Renal pelvis (tissue), 4 donors: ENCODE data around the gene IL17RC. TPM values are rescaled to one million over a fixed set of nuclear protein-coding genes. Genes with fewer than 3 reads are reported as not detected.

ENCODE experiments used
- DNase-seq: peaks from one replicate; pipeline ENCODE4 v3.0.0-alpha.2; 2013
- polyA plus RNA-seq, 3 donors: library from polyadenylated mRNA; unstranded; fragments of 120-200 nt; gene quantifications; one replicate each; pipeline ENCODE4 v1.2.1, GENCODE V29; 2013; ENCODE audit not compliant: insufficient read length in 3 of 3

The IL17RC gene
- polyA plus RNA-seq, 3 donors: 32.8 to 44.8 (median 39.9) TPM

GRCh38 chr3:9942934-9943690, 26.2 kb downstream of the IL17RC start:
- no peak for DNase-seq

- no peak for DNase-seq
Measured at GRCh38 chr3:9944271-9944670, 27.4 kb downstream of the IL17RC start.

DNA sequence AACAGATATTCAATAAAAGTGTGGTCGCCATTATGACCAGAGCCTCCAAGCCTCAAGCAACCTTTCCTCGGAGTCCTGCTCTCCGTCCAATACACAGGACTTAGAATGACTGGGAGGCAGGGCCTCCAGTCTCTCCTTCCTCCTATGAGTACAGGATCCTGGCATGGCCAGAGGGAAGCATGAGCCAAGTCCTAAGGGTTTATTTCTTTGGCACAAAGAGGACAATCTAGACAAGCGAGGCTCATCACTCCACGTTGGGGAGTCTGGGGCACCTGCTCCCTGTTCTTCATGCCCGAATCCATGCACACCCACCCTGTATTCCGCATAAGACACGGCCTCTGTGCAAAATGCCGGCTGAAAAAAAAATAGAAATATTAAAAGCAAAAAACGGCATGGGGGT, 28.5 kb downstream of the IL17RC start:
- DNase-seq: no peak

DNA sequence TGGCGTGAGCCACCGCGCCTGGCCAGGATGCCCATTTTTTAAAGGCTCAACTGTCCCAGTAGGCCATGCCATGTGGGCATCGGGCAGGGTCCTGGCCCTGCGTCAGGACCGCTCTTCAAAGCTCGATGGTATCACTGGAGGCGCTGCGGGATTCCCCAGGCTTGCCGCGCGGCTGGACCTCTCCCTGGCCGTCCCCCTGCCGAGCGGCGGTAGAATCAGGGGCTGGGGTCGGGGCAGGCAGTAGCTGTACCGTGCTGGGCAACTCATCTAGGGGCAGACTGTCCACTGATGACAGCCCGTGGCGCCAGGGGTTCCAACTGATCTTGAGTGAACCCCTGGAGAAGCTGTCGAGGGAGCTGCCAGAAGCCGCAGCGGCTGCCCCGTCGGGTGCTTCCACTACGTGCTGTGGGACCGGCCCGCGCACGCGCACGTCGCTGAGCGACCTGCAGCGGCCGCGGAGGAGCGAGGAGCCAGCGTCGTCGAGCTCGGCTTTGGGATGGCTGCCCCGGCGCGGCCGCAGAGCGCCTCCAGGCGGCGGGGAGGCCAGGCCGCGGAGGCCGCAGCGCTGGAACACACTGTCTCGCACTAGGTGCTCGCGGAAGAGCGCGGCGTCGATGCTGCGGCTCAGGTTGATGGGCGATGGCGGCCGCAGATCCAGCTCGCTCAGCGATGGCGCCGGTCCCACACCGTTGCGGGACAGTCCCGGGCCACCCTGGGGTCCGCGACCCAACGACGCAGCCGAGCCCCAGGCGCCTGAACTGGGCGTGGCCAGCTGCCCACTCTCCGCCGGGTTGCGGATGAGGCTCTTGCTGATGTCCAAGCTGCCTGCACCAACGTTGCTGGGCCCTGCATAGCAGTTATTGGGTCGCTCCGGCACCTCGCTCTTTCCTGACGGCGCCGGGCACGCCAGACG, 29.5 kb downstream of the IL17RC start:
- DNase-seq: peak; percentile 87

DNA sequence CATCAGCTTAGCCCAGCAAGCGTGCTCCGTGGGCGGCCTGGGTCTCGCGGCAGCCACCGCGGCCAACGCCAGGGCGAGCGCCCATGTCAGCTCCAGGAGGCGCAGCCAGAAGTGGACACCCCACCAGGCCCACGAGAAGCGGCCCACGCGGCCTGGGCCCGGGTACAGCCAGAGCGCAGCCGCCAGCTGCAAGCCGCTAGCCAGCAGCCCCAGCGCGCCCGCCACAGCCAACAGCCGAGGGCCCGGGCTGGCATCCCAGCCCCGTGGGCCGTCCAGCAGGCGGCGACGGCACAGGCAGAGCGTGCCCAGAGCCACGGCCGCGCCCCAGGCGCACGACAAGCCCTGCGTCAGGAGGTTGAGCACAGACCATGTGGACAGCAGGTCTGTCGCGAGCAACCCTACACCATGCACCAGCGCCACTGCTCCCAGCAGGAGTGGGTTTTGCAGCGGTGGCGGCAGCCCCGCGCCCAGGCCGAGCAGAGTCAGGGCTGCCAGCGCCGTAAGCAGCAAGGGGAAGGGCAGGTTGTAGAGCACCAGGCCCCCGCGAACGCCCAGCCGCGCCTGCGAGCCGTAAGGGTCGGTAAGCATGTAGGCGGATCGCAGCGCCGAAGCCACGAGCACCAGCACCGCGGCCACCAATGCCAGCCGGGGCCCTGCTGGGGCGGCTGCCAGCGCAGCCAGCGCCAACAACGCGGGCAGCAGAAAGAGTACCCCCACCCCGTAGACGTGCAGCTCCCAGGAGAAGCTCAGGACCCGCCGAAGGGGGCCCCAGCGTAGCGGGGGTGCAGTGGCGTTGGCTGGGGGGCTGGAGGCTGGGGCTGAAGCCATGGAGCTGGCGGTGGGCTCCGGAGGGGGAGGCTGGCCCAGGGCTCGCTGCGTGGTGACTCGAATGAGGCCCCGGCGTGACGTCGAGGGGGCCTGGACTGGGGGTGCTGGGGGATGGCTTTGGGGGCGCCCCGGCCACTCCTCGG, 30.4 kb downstream of the IL17RC start:
- DNase-seq: peak; percentile 42

DNA sequence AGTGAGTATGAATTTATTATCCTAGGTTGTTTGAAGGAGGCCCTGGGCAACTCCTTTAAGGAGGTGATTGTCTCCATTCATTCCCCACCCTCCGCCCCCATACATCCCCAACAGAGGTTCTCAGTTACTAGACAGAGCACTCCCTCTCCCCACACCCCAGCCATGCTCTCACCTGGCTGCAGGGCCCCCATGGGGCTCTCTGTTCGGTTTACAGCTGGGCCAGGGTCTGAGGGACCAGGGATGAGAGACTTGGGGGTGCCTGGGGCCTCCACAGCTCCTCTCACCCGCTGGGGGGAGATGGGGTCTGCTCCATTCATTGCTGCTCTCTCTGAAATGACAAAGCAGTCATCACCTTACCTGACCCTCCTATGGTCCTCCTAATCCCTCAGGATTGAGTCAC, 31.7 kb downstream of the IL17RC start:
- DNase-seq: no peak

- no peak for DNase-seq
Measured at GRCh38 chr3:9949115-9949514, 32.2 kb downstream of the IL17RC start.

GRCh38 chr3:9949626-9950025, 32.7 kb downstream of the IL17RC start:
- no peak for DNase-seq

DNA sequence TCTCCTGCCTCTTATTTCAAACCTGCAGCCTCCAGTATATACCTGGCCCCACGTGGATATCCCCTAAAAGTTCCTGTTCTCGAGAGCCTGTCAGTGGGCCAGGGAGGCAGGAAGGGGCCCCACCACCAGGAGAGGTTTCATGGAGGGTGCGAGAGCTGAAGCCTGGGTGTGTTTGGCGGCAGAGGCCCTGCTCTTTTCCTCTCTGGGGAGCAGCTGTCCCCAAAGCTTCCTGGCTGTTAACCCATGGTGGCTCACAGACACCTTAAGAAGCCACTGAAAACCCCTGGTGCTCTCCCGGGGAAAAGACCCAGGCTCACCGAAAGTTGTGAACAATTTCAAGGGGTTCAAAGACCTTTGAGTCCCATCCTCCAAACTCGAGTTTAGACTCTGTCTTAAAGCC, 34.2 kb downstream of the IL17RC start:
- DNase-seq: no peak

DNA sequence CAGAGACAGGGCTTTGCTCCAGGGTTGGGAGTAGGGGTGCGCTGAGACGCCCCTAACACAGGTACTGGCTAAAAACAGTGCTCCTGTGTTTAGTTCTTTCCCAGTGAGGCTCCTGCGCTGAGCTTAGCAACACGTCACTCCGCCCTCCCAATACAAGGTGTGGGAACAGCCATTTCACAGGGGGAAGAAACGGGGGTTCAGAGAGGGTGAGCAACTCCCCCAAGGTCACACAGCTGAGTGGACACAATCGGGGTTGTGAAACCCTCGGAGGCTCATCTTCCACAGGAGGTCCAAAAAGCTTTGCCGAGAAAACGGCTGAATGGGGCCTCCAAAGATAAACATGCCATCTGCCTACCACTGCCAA, 34.7 kb downstream of the IL17RC start:
- DNase-seq: no peak

DNA sequence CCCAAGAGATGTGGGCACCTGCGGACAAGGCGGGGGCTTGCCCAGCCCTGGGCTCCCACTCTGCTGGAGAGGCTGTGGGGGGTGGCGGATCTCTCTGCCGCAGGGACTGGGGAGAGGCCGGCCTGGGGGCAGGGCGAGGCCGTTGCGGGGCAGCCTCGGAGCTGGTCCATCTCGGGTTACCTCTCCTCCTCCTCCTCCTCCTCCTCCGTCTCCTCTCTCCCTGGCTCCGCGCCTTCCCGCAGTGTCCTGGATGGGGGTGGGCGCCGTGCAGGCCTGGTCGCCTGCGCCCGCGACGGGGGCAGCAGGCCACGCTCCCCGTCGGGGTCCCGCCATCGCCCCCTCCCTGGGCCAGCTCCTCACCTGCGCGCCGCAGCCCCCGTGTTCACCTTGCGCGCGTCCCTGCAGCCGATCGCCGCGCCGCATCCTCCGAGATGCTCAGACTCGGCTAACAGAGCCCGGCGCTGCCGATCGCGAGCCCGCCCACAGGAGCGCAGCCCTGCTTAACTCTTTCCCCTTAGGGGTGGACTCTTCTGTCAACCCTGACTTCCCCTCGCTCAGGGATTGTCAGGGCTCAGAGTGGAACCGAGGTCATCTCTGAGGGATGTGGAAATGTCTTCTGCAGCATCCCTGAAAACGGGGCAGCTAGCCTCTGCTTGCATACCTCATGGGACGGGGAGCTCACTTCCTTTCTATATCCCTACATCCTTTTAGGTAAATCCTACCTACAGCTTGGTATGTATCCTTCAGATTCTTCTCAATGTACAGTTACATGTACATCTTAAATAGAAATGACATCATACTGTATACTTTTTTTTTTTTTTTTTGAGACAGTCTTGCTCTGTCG, 35.3 kb downstream of the IL17RC start, which contains the start of gene PRRT3:
Gene PRRT3 (minus strand): TSS at position 447 of the 844 bp plus-strand sequence. CDS start 2,293 bp downstream, outside the sequence.
- peak; percentile 42 for DNase-seq

GRCh38 chr3:9955067-9955502, 38.2 kb downstream of the IL17RC start:
- peak; percentile 58 for DNase-seq

DNA sequence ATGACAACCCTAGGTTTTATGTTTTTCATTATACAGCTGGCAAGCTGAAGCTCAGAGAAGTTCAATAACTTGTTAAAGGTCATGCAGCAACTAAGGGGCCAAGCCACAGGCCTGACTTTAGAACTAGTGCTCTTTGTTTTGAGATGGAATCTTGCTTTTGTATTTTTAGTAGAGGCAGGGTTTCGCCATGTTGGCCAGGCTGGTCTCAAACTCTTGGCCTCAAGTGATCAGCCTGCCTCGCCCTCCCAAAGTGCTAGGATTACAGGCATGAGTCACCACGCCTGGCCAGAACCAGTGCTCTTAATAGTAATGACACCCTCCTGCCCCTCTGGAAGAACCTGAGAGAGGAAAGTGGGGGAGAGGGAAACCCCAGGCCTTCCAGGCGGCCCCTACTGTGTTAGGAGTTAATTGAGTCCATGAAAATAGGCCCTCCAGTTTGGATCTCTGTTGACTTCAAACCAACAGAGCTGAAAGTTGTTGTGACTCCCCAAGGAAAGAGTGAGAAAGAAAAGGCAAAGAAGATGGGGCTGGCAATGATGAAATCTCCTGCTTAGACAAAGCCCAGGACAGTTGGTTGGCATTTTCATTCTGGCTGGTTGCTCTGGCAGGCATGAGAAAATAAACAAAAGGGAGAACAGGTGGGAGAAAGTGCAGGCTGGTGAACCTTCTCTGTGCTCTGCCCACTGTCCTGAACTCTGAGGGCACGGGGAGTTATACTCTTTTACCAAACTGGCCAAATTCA, 38.9 kb downstream of the IL17RC start:
- no peak for DNase-seq

- no peak for DNase-seq
Measured at GRCh38 chr3:9957214-9957613, 40.3 kb downstream of the IL17RC start.

- no peak for DNase-seq
Measured at GRCh38 chr3:9965200-9965875, 48.4 kb downstream of the IL17RC start.

DNA sequence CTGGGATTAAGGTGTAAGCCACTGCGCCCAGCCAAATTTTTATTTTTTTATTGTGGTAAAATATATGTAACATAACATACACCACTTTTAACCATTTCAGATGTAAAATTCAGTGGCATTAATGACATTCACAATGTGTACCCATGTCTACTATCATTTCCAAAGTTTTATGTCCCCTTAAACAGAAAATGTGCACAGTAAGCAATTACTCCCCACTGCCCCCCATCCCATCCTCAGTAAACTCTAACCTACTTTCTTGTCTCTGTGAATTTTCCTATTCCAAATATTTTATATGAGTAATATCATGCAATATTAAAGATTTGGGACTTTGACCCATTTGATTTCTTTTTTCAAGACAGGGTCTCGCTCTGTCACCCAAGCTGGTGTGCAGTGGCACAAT, 49.9 kb downstream of the IL17RC start:
- no peak for DNase-seq

DNA sequence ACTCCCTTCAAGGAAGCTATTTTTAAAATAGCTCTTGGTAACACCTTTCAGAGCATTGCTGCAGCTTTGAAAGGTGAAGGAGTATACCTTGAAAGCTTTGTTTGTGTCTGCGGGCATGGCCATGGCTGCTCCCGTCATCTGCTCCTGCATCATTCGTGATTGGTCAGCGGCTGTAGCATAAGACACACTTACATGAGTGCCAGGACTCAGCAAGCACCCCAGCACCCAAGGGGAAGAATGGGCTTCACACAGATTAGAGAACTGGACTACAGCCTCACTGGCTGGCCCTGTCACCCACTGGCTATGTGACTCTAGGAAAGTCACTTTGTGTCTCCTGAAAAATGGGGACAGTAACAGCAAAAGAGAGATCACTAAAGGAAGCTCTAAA, 52.7 kb downstream of the IL17RC start:
- no peak for DNase-seq

DNA sequence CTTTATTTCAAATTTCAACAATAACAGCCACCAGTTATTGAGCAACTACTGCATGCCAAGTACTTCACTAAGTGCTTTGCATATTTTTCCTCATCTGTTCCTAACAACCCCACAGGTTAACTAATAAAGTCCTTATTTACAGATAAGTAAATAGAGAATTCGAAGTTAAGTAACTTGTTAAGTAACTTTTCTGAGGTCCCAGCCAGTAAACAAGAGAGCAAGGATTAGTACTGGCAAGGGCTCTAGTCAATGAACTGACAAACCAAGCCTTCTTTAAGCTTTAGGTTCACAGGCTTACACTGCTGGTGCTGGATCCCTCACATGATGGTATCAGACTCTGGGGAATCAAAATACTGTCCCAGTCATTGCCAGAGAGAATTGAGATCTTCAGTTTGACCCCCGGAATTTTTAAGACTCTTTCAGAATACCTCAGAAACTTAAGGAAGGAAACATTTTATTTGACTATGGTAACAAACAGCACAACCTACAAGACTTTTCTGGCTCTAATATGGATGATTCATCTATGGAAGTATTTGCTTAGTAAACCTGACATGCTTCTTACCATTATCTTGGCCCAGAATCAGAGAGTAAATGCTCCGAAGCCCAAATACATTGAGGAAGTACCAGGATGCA, 53.2 kb downstream of the IL17RC start:
- no peak for DNase-seq
